HL-60 (cell line): Measurements from ENCODE around the gene MUC6.

Experiments
- DNase-seq, 2 experiments: peaks; one replicate each; pipeline ENCODE4 v3.0.0-alpha.2; 2010 to 2020; ENCODE audit warnings: low read depth in 1 of 2, low spot score in 1 of 2
- H3K27ac ChIP-seq: fragments of 250-450 bp; sonication (Bioruptor Pico); replicated peaks from 2 replicates; pipeline ENCODE4 v1.5.1; 2020; ENCODE audit warnings: mild to moderate bottlenecking, moderate library complexity
- H3K27me3 ChIP-seq: fragments of 250-450 bp; sonication (Bioruptor Pico); 2 replicates; pipeline ENCODE4 v1.5.1; 2021; ENCODE audit warnings: mild to moderate bottlenecking, moderate library complexity; ENCODE audit not compliant: insufficient read depth, poor library complexity, severe bottlenecking
- H3K4me3 ChIP-seq: replicated peaks from 2 replicates; pipeline ENCODE4 v1.5.1; 2011; ENCODE audit warnings: mild to moderate bottlenecking, control low read depth, low read length; ENCODE audit not compliant: insufficient read depth
- GABPA ChIP-seq: IDR thresholded peaks from 2 replicates; pipeline ENCODE4 v1.6.1; 2012; ENCODE audit warnings: low read depth
- POLR2AphosphoS5 ChIP-seq: IDR thresholded peaks from 2 replicates; pipeline ENCODE4 v1.6.1; 2012; ENCODE audit warnings: low read depth
- SPI1 ChIP-seq: IDR thresholded peaks from 2 replicates; pipeline ENCODE4 v1.6.1; 2012; ENCODE audit warnings: low read depth, mild to moderate bottlenecking, borderline replicate concordance
- TF ChIP-seq, protein P1 (sequence below): IDR thresholded peaks from 2 replicates; pipeline ENCODE4 v1.6.1; 2012; ENCODE audit warnings: low read depth; ENCODE audit not compliant: insufficient replicate concordance
- TF ChIP-seq, protein P2 (sequence below): IDR thresholded peaks from one replicate; pipeline ENCODE4 v1.5.1; 2011; ENCODE audit warnings: low read length, control low read depth, inconsistent platforms; ENCODE audit not compliant: insufficient read depth

Gene MUC6

GRCh38 chr11:1054143-1055108 lies 17.9 kb upstream of the MUC6 start:
- DNase-seq = no peak
- TF ChIP-seq SPI1 (no peak), GABPA (no peak), POLR2AphosphoS5 (no peak)
- TF ChIP-seq, protein P1, sequence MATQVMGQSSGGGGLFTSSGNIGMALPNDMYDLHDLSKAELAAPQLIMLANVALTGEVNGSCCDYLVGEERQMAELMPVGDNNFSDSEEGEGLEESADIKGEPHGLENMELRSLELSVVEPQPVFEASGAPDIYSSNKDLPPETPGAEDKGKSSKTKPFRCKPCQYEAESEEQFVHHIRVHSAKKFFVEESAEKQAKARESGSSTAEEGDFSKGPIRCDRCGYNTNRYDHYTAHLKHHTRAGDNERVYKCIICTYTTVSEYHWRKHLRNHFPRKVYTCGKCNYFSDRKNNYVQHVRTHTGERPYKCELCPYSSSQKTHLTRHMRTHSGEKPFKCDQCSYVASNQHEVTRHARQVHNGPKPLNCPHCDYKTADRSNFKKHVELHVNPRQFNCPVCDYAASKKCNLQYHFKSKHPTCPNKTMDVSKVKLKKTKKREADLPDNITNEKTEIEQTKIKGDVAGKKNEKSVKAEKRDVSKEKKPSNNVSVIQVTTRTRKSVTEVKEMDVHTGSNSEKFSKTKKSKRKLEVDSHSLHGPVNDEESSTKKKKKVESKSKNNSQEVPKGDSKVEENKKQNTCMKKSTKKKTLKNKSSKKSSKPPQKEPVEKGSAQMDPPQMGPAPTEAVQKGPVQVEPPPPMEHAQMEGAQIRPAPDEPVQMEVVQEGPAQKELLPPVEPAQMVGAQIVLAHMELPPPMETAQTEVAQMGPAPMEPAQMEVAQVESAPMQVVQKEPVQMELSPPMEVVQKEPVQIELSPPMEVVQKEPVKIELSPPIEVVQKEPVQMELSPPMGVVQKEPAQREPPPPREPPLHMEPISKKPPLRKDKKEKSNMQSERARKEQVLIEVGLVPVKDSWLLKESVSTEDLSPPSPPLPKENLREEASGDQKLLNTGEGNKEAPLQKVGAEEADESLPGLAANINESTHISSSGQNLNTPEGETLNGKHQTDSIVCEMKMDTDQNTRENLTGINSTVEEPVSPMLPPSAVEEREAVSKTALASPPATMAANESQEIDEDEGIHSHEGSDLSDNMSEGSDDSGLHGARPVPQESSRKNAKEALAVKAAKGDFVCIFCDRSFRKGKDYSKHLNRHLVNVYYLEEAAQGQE = no peak
- TF ChIP-seq, protein P2, sequence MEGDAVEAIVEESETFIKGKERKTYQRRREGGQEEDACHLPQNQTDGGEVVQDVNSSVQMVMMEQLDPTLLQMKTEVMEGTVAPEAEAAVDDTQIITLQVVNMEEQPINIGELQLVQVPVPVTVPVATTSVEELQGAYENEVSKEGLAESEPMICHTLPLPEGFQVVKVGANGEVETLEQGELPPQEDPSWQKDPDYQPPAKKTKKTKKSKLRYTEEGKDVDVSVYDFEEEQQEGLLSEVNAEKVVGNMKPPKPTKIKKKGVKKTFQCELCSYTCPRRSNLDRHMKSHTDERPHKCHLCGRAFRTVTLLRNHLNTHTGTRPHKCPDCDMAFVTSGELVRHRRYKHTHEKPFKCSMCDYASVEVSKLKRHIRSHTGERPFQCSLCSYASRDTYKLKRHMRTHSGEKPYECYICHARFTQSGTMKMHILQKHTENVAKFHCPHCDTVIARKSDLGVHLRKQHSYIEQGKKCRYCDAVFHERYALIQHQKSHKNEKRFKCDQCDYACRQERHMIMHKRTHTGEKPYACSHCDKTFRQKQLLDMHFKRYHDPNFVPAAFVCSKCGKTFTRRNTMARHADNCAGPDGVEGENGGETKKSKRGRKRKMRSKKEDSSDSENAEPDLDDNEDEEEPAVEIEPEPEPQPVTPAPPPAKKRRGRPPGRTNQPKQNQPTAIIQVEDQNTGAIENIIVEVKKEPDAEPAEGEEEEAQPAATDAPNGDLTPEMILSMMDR = no peak
- Histone ChIP-seq H3K27ac (no peak overlapping the region), H3K27me3 (peaks cover 13% of the 10 kb centered on the region), H3K4me3 (no peak overlapping the region)

GRCh38 chr11:1053121-1053901 lies 16.8 kb upstream of the MUC6 start:
- no peak overlapping the region for H3K4me3 ChIP-seq
- no peak overlapping the region for H3K27ac ChIP-seq
- TF ChIP-seq POLR2AphosphoS5 = no peak
- TF ChIP-seq GABPA = no peak
- TF ChIP-seq, protein P2 = no peak
- TF ChIP-seq SPI1 = no peak
- TF ChIP-seq, protein P1 = no peak
- H3K27me3 ChIP-seq = peaks cover 19% of the 10 kb centered on the region
- no peak for DNase-seq

DNA sequence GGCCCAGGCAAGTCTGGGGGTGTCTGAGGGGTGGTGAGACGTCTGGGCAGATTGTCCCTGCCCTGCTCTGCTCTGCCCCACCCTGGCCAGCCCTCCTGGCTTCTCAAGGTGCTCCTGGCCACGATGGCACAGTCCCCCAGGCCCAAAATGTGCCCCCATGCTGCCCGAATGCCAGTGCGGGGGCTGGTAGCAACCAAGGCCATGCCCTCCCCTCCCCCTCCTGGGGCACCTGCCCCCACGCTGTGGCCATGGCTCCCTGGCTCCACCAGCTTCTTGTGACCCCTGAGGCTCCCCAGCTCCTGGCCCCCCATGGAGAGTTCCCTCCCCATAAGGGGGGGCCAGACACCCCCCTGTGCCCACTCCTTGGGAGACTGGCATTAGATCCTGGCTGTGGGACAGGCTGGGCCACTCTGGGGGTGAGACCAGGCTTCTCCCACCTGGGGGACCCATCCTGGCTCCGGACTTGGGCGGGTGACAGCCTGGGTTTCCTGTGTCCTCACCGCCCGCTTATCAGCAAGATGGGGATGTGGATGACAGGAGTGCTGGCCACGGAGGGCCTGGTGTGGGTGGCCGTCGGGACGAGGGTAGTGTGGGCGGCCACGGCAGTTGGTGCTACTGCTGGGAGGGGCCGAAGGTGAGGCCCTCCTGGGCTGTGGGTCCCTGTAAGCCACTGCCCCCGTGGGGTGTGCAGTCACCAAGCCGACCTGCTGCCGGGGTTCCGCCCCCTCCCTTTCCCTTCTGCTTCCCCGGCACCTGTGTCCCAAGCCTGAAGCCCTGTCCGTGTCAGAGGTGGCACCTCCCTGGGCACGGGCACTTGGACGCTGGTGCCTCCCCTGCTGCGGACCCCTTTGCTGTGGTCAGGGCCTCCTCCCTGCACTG lies 15.9 kb upstream of the MUC6 start:
- H3K4me3 ChIP-seq = no peak overlapping the region
- peaks cover 27% of the 10 kb centered on the region for H3K27me3 ChIP-seq
- DNase-seq = no peak
- TF ChIP-seq SPI1 (no peak), GABPA (no peak)
- TF ChIP-seq, protein P2 = no peak
- TF ChIP-seq, protein P1 = no peak
- no peak overlapping the region for H3K27ac ChIP-seq
